HFF-Myc (cell line): ENCODE measurements around the gene ZP3.
A peak's percentile ranks its signal among the peaks of the same experiment; 100 is the strongest.
"Not testable (repeated sequence)": the region's sequence is repeated elsewhere in the genome, so short reads cannot be mapped to it uniquely, and the experiment has no call there.

ENCODE experiments used
- DNase-seq: peaks from one replicate; pipeline ENCODE4 v3.0.0-alpha.2; 2011; ENCODE audit warnings: low read depth; ENCODE audit errors: extremely low read depth
- H3K4me3 ChIP-seq: replicated peaks from 2 replicates; pipeline ENCODE4 v1.5.1; 2011; ENCODE audit warnings: low read depth, mild to moderate bottlenecking, control low read depth, low read length
- TF ChIP-seq, protein P1 (sequence below): IDR thresholded peaks from 2 replicates; pipeline ENCODE4 v1.5.1; 2012; ENCODE audit warnings: mild to moderate bottlenecking, low read depth, low read length, control low read depth; ENCODE audit errors: missing control alignments

The ZP3 gene

DNA sequence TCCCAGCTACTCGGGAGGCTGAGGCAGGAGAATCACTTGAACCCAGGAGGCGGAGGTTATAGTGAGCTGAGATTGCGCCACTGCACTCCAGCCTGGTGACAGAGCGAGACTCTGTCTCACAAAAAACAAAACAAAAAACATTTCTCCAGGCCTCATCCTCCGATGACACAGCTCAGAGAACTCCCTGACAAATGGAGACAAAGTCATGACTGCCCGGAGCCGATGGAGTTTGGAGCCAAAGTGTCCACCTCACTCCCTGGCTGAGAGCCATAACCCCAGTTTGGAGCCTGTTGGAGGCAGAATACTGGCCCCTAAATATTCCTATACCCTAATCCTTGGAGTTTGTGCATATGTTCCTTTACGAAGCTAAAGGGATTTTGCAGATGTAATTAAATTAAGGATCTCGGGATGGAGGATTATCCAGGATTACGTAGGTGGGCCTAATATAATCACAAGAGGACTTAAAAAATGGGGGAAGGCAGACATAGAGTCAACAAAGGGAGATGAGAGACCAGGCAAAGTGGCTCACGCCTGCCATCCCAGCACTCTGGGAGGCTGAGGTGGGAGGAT is 38.0 kb upstream of the ZP3 start:
- no peak for DNase-seq
- TF ChIP-seq, protein P1, sequence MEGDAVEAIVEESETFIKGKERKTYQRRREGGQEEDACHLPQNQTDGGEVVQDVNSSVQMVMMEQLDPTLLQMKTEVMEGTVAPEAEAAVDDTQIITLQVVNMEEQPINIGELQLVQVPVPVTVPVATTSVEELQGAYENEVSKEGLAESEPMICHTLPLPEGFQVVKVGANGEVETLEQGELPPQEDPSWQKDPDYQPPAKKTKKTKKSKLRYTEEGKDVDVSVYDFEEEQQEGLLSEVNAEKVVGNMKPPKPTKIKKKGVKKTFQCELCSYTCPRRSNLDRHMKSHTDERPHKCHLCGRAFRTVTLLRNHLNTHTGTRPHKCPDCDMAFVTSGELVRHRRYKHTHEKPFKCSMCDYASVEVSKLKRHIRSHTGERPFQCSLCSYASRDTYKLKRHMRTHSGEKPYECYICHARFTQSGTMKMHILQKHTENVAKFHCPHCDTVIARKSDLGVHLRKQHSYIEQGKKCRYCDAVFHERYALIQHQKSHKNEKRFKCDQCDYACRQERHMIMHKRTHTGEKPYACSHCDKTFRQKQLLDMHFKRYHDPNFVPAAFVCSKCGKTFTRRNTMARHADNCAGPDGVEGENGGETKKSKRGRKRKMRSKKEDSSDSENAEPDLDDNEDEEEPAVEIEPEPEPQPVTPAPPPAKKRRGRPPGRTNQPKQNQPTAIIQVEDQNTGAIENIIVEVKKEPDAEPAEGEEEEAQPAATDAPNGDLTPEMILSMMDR, result no peak
- H3K4me3 ChIP-seq, result no peak overlapping the region

DNA sequence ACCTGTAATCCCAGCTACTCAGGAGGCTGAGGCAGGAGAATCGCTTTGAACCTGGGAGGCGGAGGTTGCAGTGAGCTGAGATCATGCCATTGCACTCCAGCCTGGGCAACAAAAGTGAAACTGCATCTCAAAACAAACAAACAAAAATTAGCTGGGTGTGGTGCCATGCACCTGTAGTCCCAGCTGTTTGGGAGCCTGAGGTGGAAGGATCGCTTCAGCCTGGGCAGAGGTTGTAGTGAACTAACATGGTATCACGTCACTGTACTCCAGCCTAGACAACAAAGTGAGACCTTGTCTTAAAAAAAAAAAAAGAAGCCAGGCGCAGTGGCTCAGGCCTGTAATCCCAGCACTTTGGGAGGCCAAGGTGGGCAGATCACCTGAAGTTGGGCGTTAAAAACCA is 37.0 kb upstream of the ZP3 start:
- not testable (repeated sequence) for H3K4me3 ChIP-seq, DNase-seq

DNA sequence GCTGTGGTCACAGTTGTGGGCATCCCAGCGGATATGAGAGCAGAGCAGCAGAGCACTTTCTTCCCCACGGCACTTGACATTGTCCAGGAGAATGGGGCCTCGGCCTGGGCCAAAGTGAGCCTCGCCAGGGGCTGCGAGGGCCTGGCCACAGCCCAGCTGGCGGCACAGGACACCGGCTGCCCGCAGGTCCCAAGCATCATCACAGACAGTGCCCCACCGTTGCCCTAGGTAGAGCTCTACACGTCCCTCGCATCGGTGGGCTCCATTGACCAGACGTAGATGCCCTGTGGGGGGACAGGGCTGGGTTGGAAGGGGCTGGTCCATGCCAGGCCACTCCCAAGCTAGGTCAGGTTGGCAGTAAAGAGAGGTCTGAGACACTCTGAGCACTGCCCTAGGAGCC is 34.7 kb upstream of the ZP3 start:
- DNase-seq, result no peak
- TF ChIP-seq, protein P1, result no peak
- H3K4me3 ChIP-seq, result no peak overlapping the region

DNA sequence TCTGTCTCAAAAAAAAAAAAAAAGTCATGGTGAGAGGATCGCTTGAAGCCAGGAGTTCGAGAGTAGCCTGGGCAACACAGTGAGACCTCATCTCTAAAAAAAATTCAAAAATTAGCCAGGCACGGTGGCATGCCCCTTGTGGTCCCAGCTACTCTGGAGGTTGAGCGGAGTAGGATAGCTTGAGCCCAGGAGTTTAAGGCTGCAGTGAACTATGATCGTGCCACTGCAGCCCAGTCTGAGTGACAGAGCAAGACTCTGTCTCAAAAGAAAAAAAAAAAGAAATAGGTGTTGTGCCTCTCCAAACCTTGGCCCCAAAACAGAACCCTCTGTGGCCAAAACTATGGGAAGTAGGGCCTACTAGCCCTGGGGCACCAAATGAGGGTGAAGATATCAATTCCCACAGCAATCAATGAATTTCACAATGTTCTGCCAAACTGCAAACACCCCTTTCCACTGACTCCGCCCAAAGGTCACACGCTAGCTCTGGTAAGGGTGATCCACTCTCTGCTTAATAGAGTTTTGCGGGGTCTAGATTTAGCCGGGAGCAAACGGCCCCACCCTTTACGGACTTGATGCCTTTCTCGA is 32.1 kb upstream of the ZP3 start:
- peak overlapping the region; percentile 24; the same call in 1 of the 2 replicates for H3K4me3 ChIP-seq
- DNase-seq, result no peak
- TF ChIP-seq, protein P1, result no peak

DNA sequence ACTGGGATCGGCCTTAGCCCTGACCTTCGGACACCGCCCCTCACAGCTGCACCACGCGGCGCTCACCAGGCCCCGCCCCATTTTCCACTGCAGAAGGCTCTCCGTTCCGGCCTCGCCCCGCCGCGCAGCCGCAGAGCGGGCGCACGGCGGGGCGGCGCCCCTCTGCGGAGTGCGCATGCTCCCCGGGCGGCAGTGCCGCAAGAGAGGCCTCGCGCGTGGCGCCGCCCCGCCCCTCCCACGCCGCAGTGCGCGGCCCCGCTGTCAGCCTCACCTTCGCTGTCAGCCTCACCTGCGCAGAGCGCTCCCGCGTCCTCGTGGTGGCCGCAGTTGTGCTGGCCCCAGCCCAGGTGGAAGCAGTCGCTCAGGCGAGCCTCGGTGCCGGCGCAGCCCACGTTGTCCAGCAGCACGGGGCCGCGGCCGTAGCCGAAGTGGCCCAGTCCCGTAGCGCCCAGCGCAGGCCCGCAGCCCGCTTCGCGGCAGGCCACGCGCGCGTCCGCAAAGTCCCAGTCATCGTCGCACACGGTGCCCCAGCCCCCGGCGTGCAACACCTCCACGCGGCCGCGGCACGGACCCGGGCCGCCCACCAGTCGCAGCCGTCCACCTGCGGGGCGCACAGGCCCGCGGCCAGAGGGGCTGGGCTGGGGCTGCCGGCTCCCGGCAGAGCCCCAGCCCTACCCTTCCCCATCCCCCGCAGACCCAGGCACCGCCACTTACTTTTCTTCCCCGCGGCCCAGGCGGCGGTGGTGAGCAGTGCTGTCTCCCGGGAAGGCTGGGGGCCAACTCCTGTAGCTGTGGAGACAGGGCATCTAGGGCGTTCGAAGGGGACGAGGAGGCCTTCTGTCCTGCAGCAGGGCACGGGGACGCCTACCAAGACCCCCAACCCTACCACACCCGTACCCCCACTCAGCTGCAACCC is 31.4 kb upstream of the ZP3 start:
- H3K4me3 ChIP-seq, result peak overlapping the region; percentile 51
- TF ChIP-seq, protein P1, result no peak
- peak; percentile 72 for DNase-seq

DNA sequence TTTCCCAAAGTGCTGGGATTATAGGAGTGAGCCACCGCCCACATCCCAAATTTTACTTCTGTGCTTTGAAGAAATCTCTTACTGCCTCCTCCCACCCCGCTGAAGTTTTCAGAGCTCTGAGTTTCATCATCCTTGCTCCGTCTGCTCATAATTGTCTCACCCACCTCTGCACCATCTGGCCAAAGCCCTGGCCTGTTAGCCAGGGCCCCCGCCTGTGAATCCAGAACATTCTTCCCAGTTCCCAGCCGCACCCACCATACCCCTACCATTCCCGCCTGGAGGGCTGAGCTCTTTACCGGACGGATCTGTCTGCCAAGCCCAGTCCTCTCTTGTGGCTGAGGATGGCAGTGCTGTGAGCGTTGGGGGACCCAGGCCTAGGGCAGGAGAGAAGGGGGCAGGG is 29.8 kb upstream of the ZP3 start:
- H3K4me3 ChIP-seq, result no peak overlapping the region
- no peak for DNase-seq
- TF ChIP-seq, protein P1, result no peak

DNA sequence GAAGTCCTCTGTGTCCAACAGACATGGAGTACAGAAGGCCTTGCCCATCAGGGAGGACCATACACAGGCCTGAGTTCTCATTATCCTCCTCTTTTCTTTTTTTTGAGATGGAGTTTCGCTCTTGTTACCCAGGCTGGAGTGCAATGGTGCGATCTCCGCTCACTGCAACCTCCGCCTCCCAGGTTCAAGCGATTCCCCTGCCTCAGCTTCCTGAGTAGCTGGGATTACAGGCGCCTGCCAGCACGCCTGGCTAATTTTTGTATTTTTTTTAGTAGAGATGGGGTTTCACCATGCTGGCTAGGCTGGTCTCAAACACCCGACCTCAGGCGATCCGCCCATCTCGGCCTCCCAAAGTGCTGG is 29.2 kb upstream of the ZP3 start:
- not testable (repeated sequence) for H3K4me3 ChIP-seq, DNase-seq
